ENCODE data around the gene TMA7. TPM values are rescaled to one million over a fixed set of nuclear protein-coding genes. Genes with fewer than 3 reads are reported as not detected.

The TMA7 gene
- total and polyA plus RNA-seq, 2 of the 13 experiments (the other 11 are each of a cell fraction or from before 2014, with no cell fraction given), result 100 to 486 TPM

DNA sequence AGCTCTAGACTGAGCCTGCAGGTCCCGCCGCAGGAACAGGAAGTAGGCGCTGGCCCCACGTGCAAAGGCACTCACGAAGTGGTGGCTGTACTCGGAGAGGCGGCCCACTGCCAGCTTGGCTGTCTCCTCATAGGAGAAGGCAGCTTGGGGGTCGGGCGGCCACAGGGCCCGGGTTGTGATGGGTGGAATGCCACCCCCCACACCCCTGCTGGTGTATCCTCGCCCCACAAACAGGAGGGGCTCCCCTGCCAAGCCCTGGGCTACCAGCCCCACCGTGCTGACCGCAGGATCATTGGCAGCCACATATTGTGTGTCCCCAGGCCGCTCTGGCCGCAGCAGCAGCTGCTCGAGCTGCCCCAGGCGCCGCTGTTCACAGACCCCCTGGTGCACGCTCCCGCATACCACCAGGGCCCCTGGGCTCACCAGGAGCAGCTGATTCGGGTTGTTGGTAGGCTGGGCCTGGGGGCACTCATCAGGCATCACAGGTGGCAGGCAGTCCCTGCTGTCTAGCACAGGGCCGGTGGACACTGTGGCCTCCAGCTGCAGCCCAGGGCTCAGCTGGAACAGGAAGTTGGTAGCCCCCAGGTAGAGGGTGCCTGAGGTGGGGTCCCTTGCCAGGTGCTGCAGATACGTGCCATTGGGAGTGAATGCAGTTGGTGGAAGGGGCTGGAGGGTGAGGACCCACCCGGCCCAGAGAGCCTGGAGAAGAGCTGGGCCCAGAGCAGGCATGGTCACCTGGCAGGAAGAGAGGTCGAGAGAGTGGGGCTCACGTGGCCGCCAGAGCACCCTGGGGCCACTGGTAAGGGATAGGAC is 16.0 kb upstream of the TMA7 start:
- intact Hi-C loops (cut with micrococcal nuclease; ENCODE audit: unreplicated experiment) (no loop called here), in situ Hi-C loops (cut with HindIII; ENCODE audit: extremely low pct_ligation_motif_present, low pct_unique_long_range_greater_than_20kb) (no loop called here)
- H3K4me2 ChIP-seq (ENCODE audit: low read depth, low read length), result no peak overlapping the region; the same call in 1 of the 2 replicates
- H3K79me2 ChIP-seq (ENCODE audit: insufficient read depth, low read length), result peaks cover 71% of the 10 kb centered on the region
- FAIRE-seq (no peak), DNase-seq (ENCODE audit: low spot score) (no peak), ATAC-seq (no peak)
- H4K20me1 ChIP-seq (ENCODE audit: insufficient read depth, low read length), result peaks cover 82% of the 10 kb centered on the region
- WGBS (ENCODE audit: low lambda C conversion rate), result 95% methylated on average over 22 of the region's 27 CpGs
- no TSS peak for BruUV-seq (replicated peaks)
- no peaks in the 10 kb centered on the region for H3K9me3 ChIP-seq (ENCODE audit: low read length)
- peaks cover 44 to 65% of the 10 kb centered on the region in 2 experiments for H3K36me3 ChIP-seq (replicated peaks in 1 of 2; ENCODE audit: control insufficient read depth in 1 of 2, insufficient read depth in 2 of 2, low read length in 2 of 2)
- ChIA-PET CTCF (ENCODE audit: low intra/inter-chr PET ratio, low total read pairs) (no interaction called here), POLR2A (interaction anchor here (1.4 to 11.1 kb wide), 5 partner anchors 6 to 23 kb away, joined by 5 to 130 read pairs (median 10); partner anchors contain the start of genes CCDC51, PLXNB1 and TMA7)
- no peaks in the 10 kb centered on the region for H3K27me3 ChIP-seq (ENCODE audit: control insufficient read depth in 1 of 2, insufficient read depth in 2 of 2, low read length in 2 of 2)
- H3K27ac ChIP-seq (ENCODE audit: extremely low read length, insufficient read depth, low read length), result no peak overlapping the region
- no peak overlapping the region for H2AFZ ChIP-seq (ENCODE audit: low read length)
- no peak overlapping the region for H3K4me3 ChIP-seq (replicated peaks in 1 of 3; ENCODE audit: insufficient read depth in 1 of 3, low read depth in 2 of 3, low read length in 3 of 3)
- no peak overlapping the region for H3K9ac ChIP-seq (ENCODE audit: insufficient read depth, low read depth, low read length)
- peaks cover 65% of the 10 kb centered on the region for H3K4me1 ChIP-seq (ENCODE audit: insufficient read depth, low read length)
- TF ChIP-seq STAT6 (CRISPR knock-in tag; IDR thresholded peaks at IDR 0.05; ENCODE audit: borderline replicate concordance) (no peak), AFF4 (CRISPR knock-in tag; IDR thresholded peaks at IDR 0.05) (no peak), ATRX (CRISPR knock-in tag; IDR thresholded peaks at IDR 0.05; ENCODE audit: borderline replicate concordance) (no peak), ZSCAN21 (CRISPR knock-in tag; IDR thresholded peaks at IDR 0.05; ENCODE audit: borderline replicate concordance) (no peak), ZFP91 (CRISPR knock-in tag; IDR thresholded peaks at IDR 0.05; ENCODE audit: borderline replicate concordance) (peak; percentile 24; the same call in 1 of the 2 replicates), KDM4B (CRISPR knock-in tag; IDR thresholded peaks at IDR 0.05) (no peak), NR2F6 (IDR thresholded peaks at IDR 0.05) (no peak), NR2F6 (CRISPR knock-in tag; IDR thresholded peaks at IDR 0.05) (no peak), GABPB1 (CRISPR knock-in tag; IDR thresholded peaks at IDR 0.05) (peak; percentile 8; the same call in 1 of the 2 replicates)
- TF ChIP-seq, protein P1, sequence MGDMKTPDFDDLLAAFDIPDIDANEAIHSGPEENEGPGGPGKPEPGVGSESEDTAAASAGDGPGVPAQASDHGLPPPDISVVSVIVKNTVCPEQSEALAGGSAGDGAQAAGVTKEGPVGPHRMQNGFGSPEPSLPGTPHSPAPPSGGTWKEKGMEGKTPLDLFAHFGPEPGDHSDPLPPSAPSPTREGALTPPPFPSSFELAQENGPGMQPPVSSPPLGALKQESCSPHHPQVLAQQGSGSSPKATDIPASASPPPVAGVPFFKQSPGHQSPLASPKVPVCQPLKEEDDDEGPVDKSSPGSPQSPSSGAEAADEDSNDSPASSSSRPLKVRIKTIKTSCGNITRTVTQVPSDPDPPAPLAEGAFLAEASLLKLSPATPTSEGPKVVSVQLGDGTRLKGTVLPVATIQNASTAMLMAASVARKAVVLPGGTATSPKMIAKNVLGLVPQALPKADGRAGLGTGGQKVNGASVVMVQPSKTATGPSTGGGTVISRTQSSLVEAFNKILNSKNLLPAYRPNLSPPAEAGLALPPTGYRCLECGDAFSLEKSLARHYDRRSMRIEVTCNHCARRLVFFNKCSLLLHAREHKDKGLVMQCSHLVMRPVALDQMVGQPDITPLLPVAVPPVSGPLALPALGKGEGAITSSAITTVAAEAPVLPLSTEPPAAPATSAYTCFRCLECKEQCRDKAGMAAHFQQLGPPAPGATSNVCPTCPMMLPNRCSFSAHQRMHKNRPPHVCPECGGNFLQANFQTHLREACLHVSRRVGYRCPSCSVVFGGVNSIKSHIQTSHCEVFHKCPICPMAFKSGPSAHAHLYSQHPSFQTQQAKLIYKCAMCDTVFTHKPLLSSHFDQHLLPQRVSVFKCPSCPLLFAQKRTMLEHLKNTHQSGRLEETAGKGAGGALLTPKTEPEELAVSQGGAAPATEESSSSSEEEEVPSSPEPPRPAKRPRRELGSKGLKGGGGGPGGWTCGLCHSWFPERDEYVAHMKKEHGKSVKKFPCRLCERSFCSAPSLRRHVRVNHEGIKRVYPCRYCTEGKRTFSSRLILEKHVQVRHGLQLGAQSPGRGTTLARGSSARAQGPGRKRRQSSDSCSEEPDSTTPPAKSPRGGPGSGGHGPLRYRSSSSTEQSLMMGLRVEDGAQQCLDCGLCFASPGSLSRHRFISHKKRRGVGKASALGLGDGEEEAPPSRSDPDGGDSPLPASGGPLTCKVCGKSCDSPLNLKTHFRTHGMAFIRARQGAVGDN (CRISPR knock-in tag; IDR thresholded peaks at IDR 0.05), result 0 out of 2 replicates have a peak, but pooled peaks have one; percentile 21
